ENCODE data around the gene CLEC10A.
"Not testable (repeated sequence)": the region's sequence is repeated elsewhere in the genome, so short reads cannot be mapped to it uniquely, and the experiment has no call there.

Gene CLEC10A, protein sequence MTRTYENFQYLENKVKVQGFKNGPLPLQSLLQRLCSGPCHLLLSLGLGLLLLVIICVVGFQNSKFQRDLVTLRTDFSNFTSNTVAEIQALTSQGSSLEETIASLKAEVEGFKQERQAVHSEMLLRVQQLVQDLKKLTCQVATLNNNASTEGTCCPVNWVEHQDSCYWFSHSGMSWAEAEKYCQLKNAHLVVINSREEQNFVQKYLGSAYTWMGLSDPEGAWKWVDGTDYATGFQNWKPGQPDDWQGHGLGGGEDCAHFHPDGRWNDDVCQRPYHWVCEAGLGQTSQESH

DNA sequence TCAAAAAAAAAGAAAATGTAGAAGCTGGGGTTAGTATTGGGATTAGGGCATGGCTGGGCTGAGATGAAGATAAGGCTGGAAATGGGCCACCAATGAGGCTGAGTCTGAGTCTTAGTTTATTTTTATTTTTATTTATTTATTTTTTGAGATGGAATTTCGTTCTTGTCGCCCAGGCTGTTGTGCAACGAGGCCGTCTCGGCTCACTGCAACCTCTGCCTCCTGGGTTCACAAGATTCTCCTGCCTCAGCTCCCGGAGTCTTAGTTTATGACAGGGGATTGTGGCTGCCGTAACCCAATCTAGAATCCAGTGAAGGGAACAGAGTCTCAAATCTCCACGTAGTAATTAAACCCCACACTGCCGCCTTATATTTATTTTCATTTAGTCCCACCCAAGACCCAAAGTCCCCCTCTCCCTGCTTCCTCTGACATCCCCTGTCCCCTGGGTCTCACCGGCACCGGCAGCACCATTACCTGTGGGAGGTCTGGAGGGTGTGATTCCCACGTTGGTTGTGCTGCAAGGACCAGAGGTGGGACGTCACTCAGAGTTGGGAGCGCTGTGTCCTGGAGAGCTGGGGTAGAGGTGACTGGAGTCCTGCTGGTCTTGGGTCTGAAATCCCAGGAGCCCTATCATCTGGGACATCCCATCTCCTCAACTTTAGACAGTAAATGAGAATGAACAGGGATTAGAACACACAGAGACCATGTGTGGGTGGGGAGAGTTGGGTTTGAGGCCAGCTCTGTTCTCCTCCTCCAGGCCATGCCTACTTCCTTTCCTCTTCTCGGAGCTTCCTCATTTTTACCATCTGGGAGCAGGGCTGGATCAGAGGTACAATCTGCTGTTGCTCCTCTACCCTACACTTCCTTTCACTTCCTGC is at the start of gene CLEC10A:
TSS of gene CLEC10A (minus strand) at position 671 of the 875 bp plus-strand sequence. CDS start 1,439 bp downstream, outside the sequence.
- no peak for DNase-seq (ENCODE audit: low read depth in 1 of 2, low spot score in 1 of 2)

DNA sequence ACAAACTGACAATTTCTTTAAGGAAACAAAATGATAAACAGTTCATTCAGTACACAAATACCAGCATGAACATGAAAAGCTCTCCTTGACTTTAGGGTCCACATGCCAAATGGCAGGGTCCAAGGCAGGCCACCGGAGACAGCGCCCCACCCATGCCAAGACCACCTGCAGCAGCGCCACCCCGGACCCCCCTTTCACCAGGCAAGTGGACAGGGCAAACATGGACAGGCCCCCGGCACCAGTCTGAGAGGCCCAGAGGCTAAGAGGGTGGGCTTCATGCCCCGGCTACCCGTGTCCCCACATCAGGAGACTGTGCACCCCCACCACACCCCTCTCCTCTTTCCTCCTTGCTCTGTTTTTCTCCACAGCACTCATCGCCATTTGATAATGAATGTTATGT is 49.3 kb upstream of the CLEC10A start:
- DNase-seq (ENCODE audit: low read depth in 1 of 2, low spot score in 1 of 2): no peak

DNA sequence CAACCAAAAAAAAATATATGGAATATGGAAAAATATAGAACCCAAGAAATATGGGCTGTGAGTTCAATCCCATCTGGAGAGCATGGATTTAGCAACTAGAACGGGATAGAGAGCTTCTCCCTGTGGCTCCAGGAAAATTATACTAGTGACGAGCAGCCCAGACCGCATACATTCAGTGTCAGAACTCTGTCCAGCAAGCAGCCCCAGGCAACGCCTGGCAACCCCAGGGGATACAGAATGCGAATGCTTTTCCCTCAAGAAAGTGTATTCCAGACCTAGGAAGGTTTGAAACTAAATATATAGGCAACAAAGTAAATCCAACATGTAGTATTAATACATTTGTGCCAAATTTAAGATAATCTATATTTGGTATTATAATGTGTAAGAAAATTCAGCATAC is 48.1 kb upstream of the CLEC10A start:
- no peak for DNase-seq (ENCODE audit: low read depth in 1 of 2, low spot score in 1 of 2)

GRCh38 chr17:7127501-7127900 is 47.5 kb upstream of the CLEC10A start:
- DNase-seq (ENCODE audit: low read depth in 1 of 2, low spot score in 1 of 2): not testable (repeated sequence)

- not testable (repeated sequence) for DNase-seq (ENCODE audit: low read depth in 1 of 2, low spot score in 1 of 2)
Observed at GRCh38 chr17:7126386-7126785, 46.3 kb upstream of the CLEC10A start.

DNA sequence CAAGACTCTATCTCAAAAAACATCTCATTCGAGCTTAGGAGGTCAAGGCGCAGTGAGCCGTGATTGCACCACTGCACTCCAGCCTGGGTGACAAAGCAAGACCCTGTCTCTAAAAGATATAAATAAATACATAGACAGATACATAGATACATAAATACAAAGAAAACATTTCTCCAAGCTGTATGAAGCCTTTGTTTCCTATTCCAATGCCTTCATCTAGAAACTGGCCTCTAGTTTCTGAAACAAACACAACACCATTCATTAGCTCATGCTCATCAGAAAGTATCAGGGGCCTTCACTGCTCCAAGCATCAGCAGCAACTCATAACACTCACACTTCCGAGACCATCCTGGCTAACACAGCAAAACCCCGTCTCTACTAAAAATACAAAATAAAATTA is 44.9 kb upstream of the CLEC10A start:
- no peak for DNase-seq (ENCODE audit: low read depth in 1 of 2, low spot score in 1 of 2)

DNA sequence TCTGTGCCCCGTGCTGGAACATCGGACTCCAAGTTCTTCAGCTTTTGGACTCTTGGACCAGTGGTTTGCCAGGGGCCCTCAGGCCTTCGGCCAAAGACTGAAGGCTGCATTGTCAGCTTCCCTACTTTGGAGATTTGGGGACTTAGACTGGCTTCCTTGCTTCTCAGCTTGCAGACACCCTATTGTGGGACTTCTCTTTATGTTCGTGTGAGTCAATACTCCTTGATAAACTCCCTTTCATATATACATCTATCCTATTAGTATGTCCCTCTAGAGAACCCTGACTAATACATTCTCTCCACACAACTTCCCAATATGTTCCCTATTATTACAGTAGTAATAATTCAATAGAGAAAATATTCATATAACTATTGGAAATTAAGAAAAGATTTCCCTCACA is 43.8 kb upstream of the CLEC10A start:
- DNase-seq (ENCODE audit: low read depth in 1 of 2, low spot score in 1 of 2): no peak

- no peak for DNase-seq (ENCODE audit: low read depth in 1 of 2, low spot score in 1 of 2)
Observed at GRCh38 chr17:7122381-7122780, 42.3 kb upstream of the CLEC10A start.

DNA sequence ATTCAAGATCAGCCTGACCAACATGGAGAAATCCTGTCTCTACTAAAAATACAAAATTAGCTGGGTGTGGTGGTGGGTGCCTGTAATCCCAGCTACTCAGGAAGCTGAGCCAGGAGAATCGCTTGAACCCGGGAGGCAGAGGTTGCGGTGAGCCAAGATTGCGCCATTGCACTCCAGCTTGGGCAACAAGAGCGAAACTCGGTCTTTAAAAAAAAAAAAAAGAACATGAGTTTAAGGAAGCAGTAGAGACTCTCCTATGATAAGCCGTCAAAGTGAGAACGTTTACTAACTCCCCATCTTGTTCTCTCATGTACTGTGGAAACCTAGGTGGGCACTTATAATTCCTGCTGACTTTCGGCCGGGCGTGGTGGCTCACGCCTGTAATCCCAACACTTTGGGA is 40.6 kb upstream of the CLEC10A start:
- not testable (repeated sequence) for DNase-seq (ENCODE audit: low read depth in 1 of 2, low spot score in 1 of 2)

GRCh38 chr17:7120123-7120522 is 40.1 kb upstream of the CLEC10A start:
- DNase-seq (ENCODE audit: low read depth in 1 of 2, low spot score in 1 of 2): no peak

DNA sequence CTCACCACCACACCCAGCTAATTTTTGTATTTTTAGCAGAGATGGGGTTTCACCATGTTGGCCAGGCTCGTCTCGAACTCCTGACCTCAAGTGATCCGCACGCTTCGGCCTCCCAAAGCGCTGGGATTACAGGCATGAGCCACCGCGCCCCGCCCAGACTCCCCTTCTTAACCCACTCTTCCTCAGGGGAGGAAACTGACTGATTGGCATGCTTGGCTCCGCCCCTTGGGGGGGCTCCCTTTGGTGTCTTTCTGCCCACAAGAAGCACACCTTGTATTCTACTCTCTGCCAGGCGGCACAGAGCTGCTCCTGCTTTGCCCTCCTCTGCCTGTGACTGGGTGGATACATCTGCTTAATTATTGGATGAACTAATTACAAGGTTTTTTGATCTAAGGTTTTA is 39.3 kb upstream of the CLEC10A start:
- DNase-seq (ENCODE audit: low read depth in 1 of 2, low spot score in 1 of 2): no peak

DNA sequence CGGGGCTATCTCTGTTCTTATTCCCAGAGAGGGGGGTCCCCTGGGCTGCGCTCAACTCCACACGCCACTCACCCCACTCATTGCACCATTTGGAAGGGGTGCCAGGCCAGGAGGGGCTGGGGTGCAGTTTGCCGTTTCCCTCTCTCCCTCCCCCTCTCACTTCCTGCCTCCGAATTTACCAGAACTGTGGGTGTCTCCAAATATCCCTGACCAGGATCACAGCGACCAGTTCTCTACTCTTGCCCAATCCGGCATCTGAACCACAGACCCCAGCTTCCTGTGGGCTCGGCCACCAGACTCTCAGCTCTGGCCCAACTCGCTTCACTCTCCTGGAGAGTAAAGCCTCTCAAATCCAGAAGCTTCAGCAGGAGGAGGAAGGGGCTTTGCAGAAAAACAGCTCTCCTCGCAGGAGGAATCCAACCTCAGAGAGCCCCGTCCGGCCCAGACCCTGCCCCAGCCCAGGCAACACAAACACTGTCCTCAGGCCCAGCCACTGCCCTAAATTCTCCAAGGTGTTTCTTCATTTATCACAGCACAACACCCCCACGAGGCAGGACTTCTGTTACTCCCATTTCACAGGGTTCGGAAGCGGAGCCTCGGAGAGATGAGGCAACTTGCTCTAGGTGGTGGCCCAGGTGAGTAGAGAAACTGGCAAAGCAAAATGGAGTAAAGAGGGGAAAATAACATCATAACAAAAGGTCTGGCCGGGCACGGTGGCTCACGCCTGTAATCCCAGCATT is 35.0 kb upstream of the CLEC10A start:
- DNase-seq (ENCODE audit: low read depth in 1 of 2, low spot score in 1 of 2): no peak

DNA sequence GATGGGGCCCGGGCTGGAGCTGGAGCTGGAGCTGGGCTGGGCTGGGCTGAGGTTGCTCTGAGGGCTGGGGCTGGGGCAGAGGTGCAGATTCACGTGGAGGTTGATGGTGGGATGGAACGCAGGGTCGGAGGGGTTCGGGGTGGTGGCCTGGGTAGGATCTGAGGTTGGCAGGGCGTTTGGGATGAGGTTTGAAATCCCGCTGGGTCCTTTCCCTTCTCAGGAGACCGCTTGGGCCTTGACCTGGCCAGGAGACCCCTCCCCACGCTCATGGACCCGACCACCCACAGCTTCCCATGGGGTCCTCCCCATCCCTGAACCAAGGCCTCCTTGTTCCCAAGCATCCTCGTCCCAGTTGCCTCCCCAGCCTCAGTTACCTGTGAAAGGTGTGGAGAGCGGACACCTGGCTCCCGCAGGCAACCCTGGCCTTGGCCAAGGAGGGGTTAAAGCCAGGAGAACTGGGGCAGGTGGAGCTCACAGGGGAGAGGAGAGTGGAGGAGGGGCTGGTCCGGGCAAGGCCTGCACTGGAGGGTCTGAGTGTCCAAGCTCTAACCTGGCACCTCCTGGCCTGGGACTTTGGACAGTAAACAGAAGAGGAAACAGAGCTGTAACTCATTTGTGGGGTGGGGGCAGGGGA is 34.3 kb upstream of the CLEC10A start, which contains the start of gene ASGR2:
TSS of gene ASGR2 (minus strand) at position 582 of the 634 bp plus-strand sequence. CDS start 582 bp downstream, outside the sequence.
- DNase-seq (ENCODE audit: low read depth in 1 of 2, low spot score in 1 of 2): no peak

GRCh38 chr17:7113273-7114071 is 33.4 kb upstream of the CLEC10A start:
- no peak for DNase-seq (ENCODE audit: low read depth in 1 of 2, low spot score in 1 of 2)

- no peak for DNase-seq (ENCODE audit: low read depth in 1 of 2, low spot score in 1 of 2)
Observed at GRCh38 chr17:7112510-7113108, 32.6 kb upstream of the CLEC10A start.

DNA sequence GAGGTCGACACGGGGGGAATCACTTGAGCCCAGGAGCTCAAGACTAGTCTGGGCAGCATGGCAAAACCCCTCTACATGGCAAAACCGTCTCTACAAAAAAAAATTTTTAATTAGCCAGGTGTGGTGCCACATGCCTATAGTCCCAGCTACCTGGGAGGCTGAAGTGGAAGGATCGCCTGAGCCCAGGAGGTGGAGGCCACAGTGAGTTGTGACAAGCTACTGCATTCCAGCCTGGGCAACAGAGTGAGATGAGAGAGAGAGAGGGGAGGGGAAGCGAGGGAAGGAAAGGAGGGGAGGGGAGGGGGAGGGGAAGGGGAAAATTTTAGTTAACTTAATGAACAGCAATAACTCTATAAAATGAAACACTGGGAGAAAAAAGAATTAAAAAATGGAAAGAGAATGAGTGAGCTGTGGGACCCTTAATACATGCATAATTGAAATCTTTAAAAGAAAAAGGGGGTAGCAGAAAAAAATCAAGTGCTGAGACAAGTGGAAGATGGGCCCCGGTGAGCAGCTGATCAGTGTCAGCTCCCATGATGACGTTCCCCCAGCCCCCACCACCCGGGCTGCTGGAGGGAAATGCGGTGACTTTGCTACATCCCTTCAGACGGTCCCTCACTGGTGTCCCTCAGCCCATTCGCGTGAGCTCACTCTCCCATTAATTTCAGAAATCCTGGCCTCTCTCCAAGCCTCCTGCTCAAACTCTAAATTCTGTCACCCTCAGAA is 31.9 kb upstream of the CLEC10A start:
- no peak for DNase-seq (ENCODE audit: low read depth in 1 of 2, low spot score in 1 of 2)

DNA sequence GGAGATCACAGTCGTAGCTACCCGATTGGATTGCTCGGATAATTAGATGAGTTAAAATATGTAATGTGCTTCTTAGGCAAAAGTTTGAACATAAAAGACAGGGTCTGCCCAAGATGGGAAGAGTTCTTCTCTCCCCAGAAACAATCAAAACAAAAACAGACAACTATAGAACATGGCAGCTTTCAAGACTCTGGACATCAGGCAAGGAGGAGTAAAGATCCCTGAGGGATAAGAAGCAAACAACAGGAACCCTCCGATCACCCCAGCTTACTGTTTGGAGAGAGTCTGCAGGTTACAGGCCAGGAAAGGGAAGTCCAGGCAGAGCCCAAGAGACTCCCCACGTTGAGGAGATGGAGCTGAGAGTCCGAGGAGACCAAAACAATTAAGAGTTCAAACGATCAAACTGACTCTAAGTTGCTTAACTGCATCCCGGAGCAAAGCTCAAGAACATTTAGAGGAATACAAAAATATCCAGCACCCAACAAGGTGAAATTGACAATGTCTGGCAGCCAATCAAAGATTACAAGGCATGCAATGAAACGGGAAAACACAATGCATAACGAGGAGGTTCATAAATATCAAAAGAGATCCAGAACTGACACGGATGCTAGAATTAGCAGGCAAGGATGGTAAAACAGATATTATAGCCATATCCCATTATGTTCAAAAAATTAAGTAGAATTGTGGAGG is 30.7 kb upstream of the CLEC10A start:
- no peak for DNase-seq (ENCODE audit: low read depth in 1 of 2, low spot score in 1 of 2)

DNA sequence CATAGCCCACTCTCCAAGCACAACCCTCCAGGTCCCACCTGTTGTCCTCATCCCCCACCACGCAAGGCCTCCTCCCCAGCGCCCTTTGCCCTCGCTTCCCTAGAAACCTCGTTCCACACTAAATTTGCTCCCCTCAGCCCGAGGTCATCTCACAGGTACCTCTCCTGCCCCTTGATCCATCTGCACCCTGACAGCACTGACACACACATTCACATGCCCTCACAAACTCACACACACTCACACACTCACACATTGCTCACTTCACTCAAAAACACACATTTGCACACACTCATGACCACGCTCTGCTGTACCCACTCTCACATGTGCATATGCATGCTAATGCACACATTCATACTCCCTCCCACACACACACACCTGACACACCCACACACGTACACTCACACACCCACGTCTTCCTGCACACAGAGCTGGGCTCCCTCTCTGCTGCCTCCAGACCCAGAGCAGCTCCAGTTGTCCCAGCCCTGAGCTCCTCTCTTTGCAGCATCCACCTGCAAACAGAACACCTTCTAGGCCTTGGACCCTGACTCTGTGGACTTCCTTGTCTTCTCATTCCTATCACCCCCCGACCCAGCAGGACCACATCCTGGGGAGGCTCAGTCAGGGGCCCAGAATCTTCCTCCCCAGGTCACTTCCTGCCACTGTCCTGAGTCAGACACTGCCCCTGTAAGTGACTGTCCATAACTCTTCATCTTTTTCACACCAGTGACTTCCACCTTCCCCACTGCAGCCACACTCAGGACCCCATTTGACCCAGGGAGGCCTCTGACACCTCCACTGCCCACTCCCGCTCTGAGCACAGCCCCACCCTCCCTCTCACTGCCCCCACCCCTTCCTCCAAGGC is 29.6 kb upstream of the CLEC10A start:
- no peak for DNase-seq (ENCODE audit: low read depth in 1 of 2, low spot score in 1 of 2)
